Endodermal cell (in vitro differentiated cells): Measurements from ENCODE around the gene GLIS1. TPM values are rescaled to one million over a fixed set of nuclear protein-coding genes. Genes with fewer than 3 reads are reported as not detected.

Experiments used
- DNase-seq: peaks from one replicate; pipeline ENCODE4 v3.0.0-alpha.2; 2017
- H3K27ac ChIP-seq: 2 replicates; pipeline ENCODE4 v1.5.1; 2013; ENCODE audit warnings: mild to moderate bottlenecking, low read depth, low read length, moderate library complexity
- H3K27me3 ChIP-seq: 2 replicates; pipeline ENCODE4 v1.6.1; 2013; ENCODE audit warnings: mild to moderate bottlenecking, low read length, moderate library complexity; ENCODE audit not compliant: insufficient read depth, control insufficient read depth, poor library complexity, severe bottlenecking
- H3K36me3 ChIP-seq: 2 replicates; pipeline ENCODE4 v1.7.0; 2013; ENCODE audit warnings: mild to moderate bottlenecking, low read length, moderate library complexity; ENCODE audit not compliant: control insufficient read depth, insufficient read depth
- H3K4me1 ChIP-seq: one replicate; pipeline ENCODE4 v1.7.0; 2013; ENCODE audit warnings: low read length; ENCODE audit not compliant: control insufficient read depth, insufficient read depth
- H3K4me3 ChIP-seq: 2 replicates; pipeline ENCODE4 v1.5.1; 2013; ENCODE audit warnings: mild to moderate bottlenecking, low read length, moderate library complexity
- H3K9ac ChIP-seq: 2 replicates; pipeline ENCODE4 v1.6.1; 2013; ENCODE audit warnings: mild to moderate bottlenecking, low read length, moderate library complexity; ENCODE audit not compliant: poor library complexity, severe bottlenecking; ENCODE audit errors: extremely low read depth
- H3K9me3 ChIP-seq: 2 replicates; pipeline ENCODE4 v1.6.1; 2013; ENCODE audit warnings: mild to moderate bottlenecking, low read length, moderate library complexity; ENCODE audit not compliant: control insufficient read depth
- H3K27ac Mint-ChIP-seq: 2 replicates; pipeline ENCODE4 v1.8.0; 2020; ENCODE audit warnings: mixed read lengths
- H3K27me3 Mint-ChIP-seq: 2 replicates; pipeline ENCODE4 v1.8.0; 2021; ENCODE audit warnings: mild to moderate bottlenecking, mixed read lengths; ENCODE audit not compliant: insufficient read depth
- H3K36me3 Mint-ChIP-seq: 2 replicates; pipeline ENCODE4 v1.8.0; 2020; ENCODE audit warnings: low read depth, mixed read lengths
- H3K4me1 Mint-ChIP-seq: 2 replicates; pipeline ENCODE4 v1.8.0; 2020; ENCODE audit warnings: mixed read lengths
- H3K4me3 Mint-ChIP-seq: 2 replicates; pipeline ENCODE4 v1.8.0; 2020; ENCODE audit warnings: mild to moderate bottlenecking, moderate library complexity, mixed read lengths
- H3K9me3 Mint-ChIP-seq: 2 replicates; pipeline ENCODE4 v1.8.0; 2020; ENCODE audit warnings: mild to moderate bottlenecking, mixed read lengths
- WGBS, 2 experiments: methylation state at CpG; one replicate each; pipeline versions ENCODE4 v1.1.5 to v1.1.7; 2013; ENCODE audit warnings: missing lambda C conversion rate in 2 of 2, mixed read lengths in 1 of 2; ENCODE audit not compliant: insufficient coverage in 1 of 2, insufficient read length in 1 of 2; 5-methylcytosine and 5-hydroxymethylcytosine counted together
- total RNA-seq, 2 donors: library from RNA; stranded (reverse); fragmentation: NEBNext Ultra II Directional in 1 of 2; extraction: Animal tissue kit (Norgen Biotek cat#: 25700) in 1 of 2; gene quantifications; 2 replicates in 1 of 2; 3 replicates in 1 of 2; pipeline ENCODE4 v1.2.1, GENCODE V29; 2021
- TF ChIP-seq, protein P1 (sequence below): fragments of 200-600 bp; sonication (generic); conservative IDR thresholded peaks from 2 replicates; pipeline ENCODE4 v1.5.0; 2021; ENCODE audit warnings: antibody characterized with exemption, mild to moderate bottlenecking

GLIS1 gene
- total RNA-seq, 2 donors from 2014 or later: 2.1 to 3.9 TPM

DNA sequence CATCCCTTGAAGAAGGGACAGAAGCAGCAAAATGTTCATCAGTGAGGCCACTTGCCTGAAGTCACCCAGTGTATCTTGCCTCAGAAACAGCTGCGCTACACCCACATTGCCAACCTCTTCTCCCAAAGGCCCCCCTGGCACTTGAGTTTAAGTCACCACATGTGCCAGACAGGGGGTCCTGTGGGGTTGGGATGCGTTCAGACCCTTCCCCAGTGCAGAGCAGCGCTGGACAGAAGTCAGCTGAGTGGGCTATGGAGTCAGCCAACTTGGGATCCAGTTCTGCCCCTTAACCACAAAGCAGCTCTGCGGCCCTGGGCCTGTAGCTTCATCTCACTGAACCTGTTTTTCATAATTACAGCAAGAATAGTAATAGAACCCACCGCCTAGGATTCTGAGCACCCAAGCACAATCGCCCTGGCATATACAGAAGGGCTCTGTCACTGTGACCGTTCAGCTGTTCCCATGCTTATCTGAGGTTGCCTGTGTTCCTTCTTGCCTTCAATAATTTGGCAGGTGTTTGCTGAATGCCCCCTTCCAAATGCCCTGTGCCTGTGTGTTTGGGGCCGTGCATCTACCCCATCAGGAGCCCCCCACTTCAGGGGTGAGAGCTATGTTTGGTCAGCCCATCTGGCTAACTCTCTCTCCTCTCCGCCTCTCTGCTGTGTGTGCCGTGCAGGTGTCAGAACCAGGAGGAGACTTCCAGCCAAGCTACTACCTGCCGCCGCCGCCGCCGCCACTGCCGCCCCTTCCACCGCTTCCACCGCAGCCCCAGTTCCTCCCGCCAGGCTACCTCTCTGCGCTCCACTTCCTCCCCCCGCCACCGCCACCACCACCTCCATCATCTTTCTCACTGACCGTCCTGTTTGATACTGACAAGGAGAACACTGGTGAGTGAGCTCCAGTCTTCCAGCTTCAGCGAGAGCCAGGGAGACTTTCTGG is 274.7 kb downstream of the GLIS1 start:
- H3K27ac Mint-ChIP-seq: no peak overlapping the region
- no peaks in the 10 kb centered on the region for H3K36me3 Mint-ChIP-seq
- no peak overlapping the region for H3K4me3 Mint-ChIP-seq
- H3K4me3 ChIP-seq: no peak overlapping the region
- TF ChIP-seq, protein P1, sequence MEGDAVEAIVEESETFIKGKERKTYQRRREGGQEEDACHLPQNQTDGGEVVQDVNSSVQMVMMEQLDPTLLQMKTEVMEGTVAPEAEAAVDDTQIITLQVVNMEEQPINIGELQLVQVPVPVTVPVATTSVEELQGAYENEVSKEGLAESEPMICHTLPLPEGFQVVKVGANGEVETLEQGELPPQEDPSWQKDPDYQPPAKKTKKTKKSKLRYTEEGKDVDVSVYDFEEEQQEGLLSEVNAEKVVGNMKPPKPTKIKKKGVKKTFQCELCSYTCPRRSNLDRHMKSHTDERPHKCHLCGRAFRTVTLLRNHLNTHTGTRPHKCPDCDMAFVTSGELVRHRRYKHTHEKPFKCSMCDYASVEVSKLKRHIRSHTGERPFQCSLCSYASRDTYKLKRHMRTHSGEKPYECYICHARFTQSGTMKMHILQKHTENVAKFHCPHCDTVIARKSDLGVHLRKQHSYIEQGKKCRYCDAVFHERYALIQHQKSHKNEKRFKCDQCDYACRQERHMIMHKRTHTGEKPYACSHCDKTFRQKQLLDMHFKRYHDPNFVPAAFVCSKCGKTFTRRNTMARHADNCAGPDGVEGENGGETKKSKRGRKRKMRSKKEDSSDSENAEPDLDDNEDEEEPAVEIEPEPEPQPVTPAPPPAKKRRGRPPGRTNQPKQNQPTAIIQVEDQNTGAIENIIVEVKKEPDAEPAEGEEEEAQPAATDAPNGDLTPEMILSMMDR: no peak
- no peaks in the 10 kb centered on the region for H3K9me3 ChIP-seq
- H3K36me3 ChIP-seq: no peaks in the 10 kb centered on the region
- WGBS, 2 experiments: 87 to 93% methylated on average over 12 to 24 of the region's 24 CpGs
- H3K27ac ChIP-seq: no peak overlapping the region
- H3K27me3 ChIP-seq: no peaks in the 10 kb centered on the region
- H3K27me3 Mint-ChIP-seq: peaks cover 10% of the 10 kb centered on the region
- no peak overlapping the region for H3K9ac ChIP-seq
- no peaks in the 10 kb centered on the region for H3K4me1 ChIP-seq
- peaks cover 3% of the 10 kb centered on the region for H3K9me3 Mint-ChIP-seq
- DNase-seq: peak; percentile 42
- peaks cover 8% of the 10 kb centered on the region for H3K4me1 Mint-ChIP-seq

DNA sequence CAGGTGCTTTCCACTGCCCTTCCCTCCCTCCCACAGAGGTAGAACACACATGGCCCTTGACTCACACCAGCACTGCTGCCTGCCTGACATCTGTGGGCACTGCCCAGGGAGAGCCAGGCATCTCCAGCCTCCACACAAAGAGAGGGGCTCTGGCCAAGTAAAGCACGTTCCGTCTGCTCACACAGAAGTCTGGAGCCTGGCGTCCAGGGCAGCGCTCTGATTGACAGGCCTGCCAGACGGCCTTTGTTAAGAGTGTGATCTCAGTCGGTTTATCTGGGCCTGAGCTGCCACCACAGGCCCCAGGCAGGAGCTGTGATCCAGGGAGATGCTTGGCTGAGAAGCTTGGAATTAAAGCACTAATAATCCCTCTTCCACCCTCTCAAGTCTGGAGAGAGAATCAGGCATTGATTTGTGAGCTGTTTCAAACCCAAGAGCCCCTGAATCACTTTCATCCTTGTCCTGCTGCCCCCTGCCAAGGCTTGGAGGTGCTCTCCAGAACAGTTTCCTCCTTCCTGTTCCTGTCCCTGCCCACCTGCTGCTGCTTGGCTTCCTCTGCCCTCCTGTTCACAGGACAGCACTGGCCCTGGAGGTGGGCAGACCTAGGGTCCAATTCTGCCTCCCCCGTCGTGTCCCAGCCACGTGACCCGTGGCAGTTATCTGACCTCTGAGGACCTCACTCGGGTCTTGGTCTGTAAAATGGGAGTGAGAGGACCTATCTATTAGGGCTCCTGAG is 276.0 kb downstream of the GLIS1 start:
- no peaks in the 10 kb centered on the region for H3K36me3 ChIP-seq
- peak; percentile 53 for DNase-seq
- H3K27ac Mint-ChIP-seq: no peak overlapping the region
- H3K4me3 ChIP-seq: no peak overlapping the region
- H3K9ac ChIP-seq: no peak overlapping the region
- no peaks in the 10 kb centered on the region for H3K4me1 ChIP-seq
- H3K4me1 Mint-ChIP-seq: peaks cover 8% of the 10 kb centered on the region
- no peaks in the 10 kb centered on the region for H3K9me3 ChIP-seq
- 74 to 82% methylated on average over 6 to 11 of the region's 11 CpGs for WGBS, 2 experiments
- TF ChIP-seq, protein P1: no peak
- H3K9me3 Mint-ChIP-seq: peaks cover 3% of the 10 kb centered on the region
- no peaks in the 10 kb centered on the region for H3K27me3 ChIP-seq
- H3K27me3 Mint-ChIP-seq: peaks cover 10% of the 10 kb centered on the region
- no peak overlapping the region for H3K4me3 Mint-ChIP-seq
- peak overlapping the region; percentile 82 for H3K27ac ChIP-seq
- H3K36me3 Mint-ChIP-seq: no peaks in the 10 kb centered on the region

DNA sequence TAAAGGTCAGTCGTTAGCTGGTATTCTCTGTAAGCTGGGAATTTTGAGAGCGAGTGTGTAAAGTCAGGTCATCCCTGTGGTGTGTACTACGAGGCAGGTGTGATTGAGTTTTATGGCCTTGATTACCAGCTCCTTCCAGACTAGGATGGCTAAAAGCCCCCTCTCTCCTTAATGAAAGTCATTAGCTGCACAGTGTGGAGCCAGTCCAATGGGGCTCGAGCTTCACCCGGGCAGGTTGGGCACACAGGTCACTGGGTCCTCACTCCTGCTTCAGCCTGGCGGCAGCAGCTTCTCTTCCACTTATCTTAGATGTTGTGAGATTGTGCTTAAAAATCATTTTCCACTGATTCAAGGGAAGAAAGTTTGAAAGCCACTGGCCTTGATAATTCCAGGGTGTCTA is 276.8 kb downstream of the GLIS1 start:
- peaks cover 12% of the 10 kb centered on the region for H3K27me3 Mint-ChIP-seq
- WGBS, 2 experiments: 95 to 100% methylated on average over 4 to 6 of the region's 6 CpGs
- H3K4me1 Mint-ChIP-seq: peaks cover 8% of the 10 kb centered on the region

More for the DNA sequence above, 276.8 kb downstream of the GLIS1 start:
- no peaks in the 10 kb centered on the region for H3K4me1 ChIP-seq
- no peak overlapping the region for H3K9ac ChIP-seq
- no peaks in the 10 kb centered on the region for H3K9me3 ChIP-seq
- Mint-ChIP-seq H3K4me3 (no peak overlapping the region), H3K36me3 (no peaks in the 10 kb centered on the region), H3K27ac (no peak overlapping the region), H3K9me3 (peaks cover 3% of the 10 kb centered on the region)
- DNase-seq: peak; percentile 36
- peak overlapping the region; percentile 82 for H3K27ac ChIP-seq
- TF ChIP-seq, protein P1: no peak
- no peak overlapping the region for H3K4me3 ChIP-seq
- H3K27me3 ChIP-seq: no peaks in the 10 kb centered on the region
- no peaks in the 10 kb centered on the region for H3K36me3 ChIP-seq
